GM18909 (cell line): ENCODE data around the gene UVRAG.
"Not testable (repeated sequence)": the region's sequence is repeated elsewhere in the genome, so short reads cannot be mapped to it uniquely, and the experiment has no call there.

Source experiments
- ATAC-seq: cut with Tn5 transposase; IDR thresholded peaks from one replicate; pipeline ENCODE4 v1.9.1; 2021; ENCODE audit warnings: mild to moderate bottlenecking; ENCODE audit not compliant: unreplicated experiment, poor library complexity

Gene UVRAG

GRCh38 chr11:75945446-75945845 lies 130.4 kb downstream of the UVRAG start:
- no peak for ATAC-seq

GRCh38 chr11:75945947-75946346 lies 130.9 kb downstream of the UVRAG start:
- no peak for ATAC-seq

GRCh38 chr11:75946531-75947530 lies 131.8 kb downstream of the UVRAG start:
- no peak for ATAC-seq

- no peak for ATAC-seq
These were observed 134.1 kb downstream of the UVRAG start for GRCh38 chr11:75949023-75949672.

- no peak for ATAC-seq
These were observed 135.1 kb downstream of the UVRAG start for GRCh38 chr11:75950141-75950540.

- no peak for ATAC-seq
These were observed 139.0 kb downstream of the UVRAG start for GRCh38 chr11:75954039-75954438.

GRCh38 chr11:75955443-75955842 lies 140.4 kb downstream of the UVRAG start:
- no peak for ATAC-seq

GRCh38 chr11:75959540-75959939 lies 144.5 kb downstream of the UVRAG start:
- no peak for ATAC-seq

GRCh38 chr11:75964071-75964470 lies 149.1 kb downstream of the UVRAG start:
- no peak for ATAC-seq

- ATAC-seq, result no peak
These were observed 151.7 kb downstream of the UVRAG start for GRCh38 chr11:75966537-75967287.

GRCh38 chr11:75968021-75968625 lies 153.1 kb downstream of the UVRAG start:
- no peak for ATAC-seq

GRCh38 chr11:75969626-75970308 lies 154.8 kb downstream of the UVRAG start:
- no peak for ATAC-seq

- not testable (repeated sequence) for ATAC-seq
These were observed 158.7 kb downstream of the UVRAG start for GRCh38 chr11:75973710-75974109.

- ATAC-seq, result not testable (repeated sequence)
These were observed 164.1 kb downstream of the UVRAG start for GRCh38 chr11:75979075-75979474.

GRCh38 chr11:75979479-75980027 lies 164.5 kb downstream of the UVRAG start:
- not testable (repeated sequence) for ATAC-seq

GRCh38 chr11:75980031-75980430 lies 165.0 kb downstream of the UVRAG start:
- ATAC-seq, result no peak

- no peak for ATAC-seq
These were observed 166.5 kb downstream of the UVRAG start for GRCh38 chr11:75981546-75981945.

GRCh38 chr11:75982309-75982708 lies 167.3 kb downstream of the UVRAG start:
- no peak for ATAC-seq

GRCh38 chr11:75986966-75987365 lies 172.0 kb downstream of the UVRAG start:
- ATAC-seq, result no peak
